ENCODE measurements around the gene TMEM87B.

- TF ChIP-seq, protein P1, sequence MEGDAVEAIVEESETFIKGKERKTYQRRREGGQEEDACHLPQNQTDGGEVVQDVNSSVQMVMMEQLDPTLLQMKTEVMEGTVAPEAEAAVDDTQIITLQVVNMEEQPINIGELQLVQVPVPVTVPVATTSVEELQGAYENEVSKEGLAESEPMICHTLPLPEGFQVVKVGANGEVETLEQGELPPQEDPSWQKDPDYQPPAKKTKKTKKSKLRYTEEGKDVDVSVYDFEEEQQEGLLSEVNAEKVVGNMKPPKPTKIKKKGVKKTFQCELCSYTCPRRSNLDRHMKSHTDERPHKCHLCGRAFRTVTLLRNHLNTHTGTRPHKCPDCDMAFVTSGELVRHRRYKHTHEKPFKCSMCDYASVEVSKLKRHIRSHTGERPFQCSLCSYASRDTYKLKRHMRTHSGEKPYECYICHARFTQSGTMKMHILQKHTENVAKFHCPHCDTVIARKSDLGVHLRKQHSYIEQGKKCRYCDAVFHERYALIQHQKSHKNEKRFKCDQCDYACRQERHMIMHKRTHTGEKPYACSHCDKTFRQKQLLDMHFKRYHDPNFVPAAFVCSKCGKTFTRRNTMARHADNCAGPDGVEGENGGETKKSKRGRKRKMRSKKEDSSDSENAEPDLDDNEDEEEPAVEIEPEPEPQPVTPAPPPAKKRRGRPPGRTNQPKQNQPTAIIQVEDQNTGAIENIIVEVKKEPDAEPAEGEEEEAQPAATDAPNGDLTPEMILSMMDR (IDR thresholded peaks at IDR 0.05; ENCODE audit: poor library complexity, severe bottlenecking), result no peak
- TF ChIP-seq, protein P2, sequence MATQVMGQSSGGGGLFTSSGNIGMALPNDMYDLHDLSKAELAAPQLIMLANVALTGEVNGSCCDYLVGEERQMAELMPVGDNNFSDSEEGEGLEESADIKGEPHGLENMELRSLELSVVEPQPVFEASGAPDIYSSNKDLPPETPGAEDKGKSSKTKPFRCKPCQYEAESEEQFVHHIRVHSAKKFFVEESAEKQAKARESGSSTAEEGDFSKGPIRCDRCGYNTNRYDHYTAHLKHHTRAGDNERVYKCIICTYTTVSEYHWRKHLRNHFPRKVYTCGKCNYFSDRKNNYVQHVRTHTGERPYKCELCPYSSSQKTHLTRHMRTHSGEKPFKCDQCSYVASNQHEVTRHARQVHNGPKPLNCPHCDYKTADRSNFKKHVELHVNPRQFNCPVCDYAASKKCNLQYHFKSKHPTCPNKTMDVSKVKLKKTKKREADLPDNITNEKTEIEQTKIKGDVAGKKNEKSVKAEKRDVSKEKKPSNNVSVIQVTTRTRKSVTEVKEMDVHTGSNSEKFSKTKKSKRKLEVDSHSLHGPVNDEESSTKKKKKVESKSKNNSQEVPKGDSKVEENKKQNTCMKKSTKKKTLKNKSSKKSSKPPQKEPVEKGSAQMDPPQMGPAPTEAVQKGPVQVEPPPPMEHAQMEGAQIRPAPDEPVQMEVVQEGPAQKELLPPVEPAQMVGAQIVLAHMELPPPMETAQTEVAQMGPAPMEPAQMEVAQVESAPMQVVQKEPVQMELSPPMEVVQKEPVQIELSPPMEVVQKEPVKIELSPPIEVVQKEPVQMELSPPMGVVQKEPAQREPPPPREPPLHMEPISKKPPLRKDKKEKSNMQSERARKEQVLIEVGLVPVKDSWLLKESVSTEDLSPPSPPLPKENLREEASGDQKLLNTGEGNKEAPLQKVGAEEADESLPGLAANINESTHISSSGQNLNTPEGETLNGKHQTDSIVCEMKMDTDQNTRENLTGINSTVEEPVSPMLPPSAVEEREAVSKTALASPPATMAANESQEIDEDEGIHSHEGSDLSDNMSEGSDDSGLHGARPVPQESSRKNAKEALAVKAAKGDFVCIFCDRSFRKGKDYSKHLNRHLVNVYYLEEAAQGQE (IDR thresholded peaks at IDR 0.05; ENCODE audit: borderline replicate concordance), result no peak
- TF ChIP-seq TAF1 (IDR thresholded peaks at IDR 0.05; ENCODE audit: low read depth), result no peak
Measured at GRCh38 chr2:112110966-112111365, 55.9 kb downstream of the TMEM87B start.

Data from neural cell (in vitro differentiated cells).